Kidney (tissue), 14 donors: Measurements from ENCODE around the gene BOK. TPM values are rescaled to one million over a fixed set of nuclear protein-coding genes. Genes with fewer than 3 reads are reported as not detected.

Experiments used
- DNase-seq, 5 donors: peaks; one replicate each; pipeline ENCODE4 v3.0.0-alpha.2; 2013 to 2020
- FAIRE-seq: peaks from 2 replicates; lab custom pipeline; 2012; peaks lifted over from hg19 to GRCh38; lab: Jason Lieb, UNC
- H3K27ac ChIP-seq, 2 donors: one replicate each; pipeline ENCODE4 v1.7.0; 2013; ENCODE audit warnings: low read depth in 2 of 2, low read length in 2 of 2, inconsistent platforms in 1 of 2
- H3K27me3 ChIP-seq: one replicate; pipeline ENCODE4 v1.7.1; 2013; ENCODE audit warnings: low read length, inconsistent platforms; ENCODE audit not compliant: control insufficient read depth, insufficient read depth
- H3K36me3 ChIP-seq, 3 donors: one replicate each; pipeline versions ENCODE4 v1.7.0 to v1.7.1; 2013; ENCODE audit warnings: low read length in 3 of 3, control low read depth in 1 of 3, inconsistent platforms in 1 of 3; ENCODE audit not compliant: insufficient read depth in 3 of 3, control insufficient read depth in 2 of 3
- H3K4me1 ChIP-seq, 3 donors: one replicate each; pipeline versions ENCODE4 v1.7.0 to v1.7.1; 2013; ENCODE audit warnings: low read length in 3 of 3, inconsistent platforms in 1 of 3, low read depth in 1 of 3; ENCODE audit not compliant: control insufficient read depth in 2 of 3, insufficient read depth in 2 of 3
- H3K4me3 ChIP-seq, 3 donors: one replicate each; pipeline versions ENCODE4 v1.7.0 to v1.8.1; 2013; ENCODE audit warnings: low read length in 3 of 3, control low read depth in 1 of 3, inconsistent platforms in 1 of 3
- H3K9ac ChIP-seq, 3 donors: one replicate each; pipeline versions ENCODE4 v1.7.0 to v1.7.1; 2013; ENCODE audit warnings: low read length in 3 of 3, control low read depth in 1 of 3, inconsistent platforms in 1 of 3
- H3K9me3 ChIP-seq, 3 donors: one replicate each; pipeline versions ENCODE4 v1.7.0 to v1.7.1; 2013; ENCODE audit warnings: low read length in 3 of 3, control low read depth in 1 of 3, inconsistent platforms in 1 of 3; ENCODE audit not compliant: control insufficient read depth in 2 of 3, insufficient read depth in 1 of 3
- CTCF ChIP-seq: IDR thresholded peaks from 3 replicates; pipeline ENCODE4 v1.5.1; 2012; ENCODE audit warnings: mild to moderate bottlenecking, moderate library complexity, borderline replicate concordance; ENCODE audit not compliant: insufficient read depth; ENCODE audit errors: extremely low read depth
- intact Hi-C: fragments of 100-400 bp; cut with DNase I; formaldehyde crosslinking; loops from one replicate; pipeline ENCODE4 v1.11.1; 2022
- polyA plus RNA-seq: library from polyadenylated mRNA; stranded (reverse); fragments of 350-450 nt; fragmentation: Illumina TruSeq; extraction: RNeasy Lipid Tissue Mini Kit (QIAGEN cat#74804); gene quantifications from one replicate; pipeline ENCODE4 v1.2.3, GENCODE V29; 2014; ENCODE audit warnings: low read depth, low replicate concordance; ENCODE audit not compliant: insufficient read depth
- total RNA-seq: library from RNA; stranded (reverse); fragmentation: NEBNext Ultra II Directional; extraction: Animal tissue kit (Norgen Biotek cat#: 25700); gene quantifications from one replicate; pipeline ENCODE4 v1.2.1, GENCODE V29; 2021
- donor health status: control.
- donor health status: control.
- donor health status: control.
- donor health status: control.
- donor health status: control.
- donor health status: DM: yes; HTN: yes; CAD: no.
- donor health status: Normal renal cell carcinoma (clear cell type).

BOK gene
- total and polyA plus RNA-seq, 2 donors from 2014 or later, result 22.9 to 28.8 TPM

- Histone ChIP-seq H3K4me3 (no peak overlapping the region), H3K27me3 (no peaks in the 10 kb centered on the region), H3K9me3 (no peaks in the 10 kb centered on the region), H3K27ac (no peak overlapping the region), H3K36me3 (no peaks in the 10 kb centered on the region), H3K9ac (no peak overlapping the region), H3K4me1 (peaks cover 0 to 10% (median 5%) of the 10 kb centered on the region in 3 donors)
- intact Hi-C loops, result no loop called here
- no peak for DNase-seq
- no peak for FAIRE-seq
- TF ChIP-seq CTCF, result no peak
Observed at GRCh38 chr2:241556746-241557145, 1.8 kb upstream of the BOK start.

GRCh38 chr2:241559323-241560161 lies 997 bp downstream of the BOK start:
- DNase-seq, result peak in 4 of 5 donors; percentile 70 to 84 (median 78)
- FAIRE-seq, result no peak

GRCh38 chr2:241560162-241560882 lies 1.8 kb downstream of the BOK start:
- H3K36me3 ChIP-seq, result peaks cover 0 to 2% (median 0%) of the 10 kb centered on the region in 3 donors
- peak overlapping the region in 1 of 3 donors; percentile 61 for H3K9ac ChIP-seq
- TF ChIP-seq CTCF, result no peak
- DNase-seq (peak in 2 of 5 donors; percentile 62 to 78), FAIRE-seq (no peak)
- H3K4me3 ChIP-seq, result peak overlapping the region in 2 of 3 donors; percentile 60 to 65
- no peaks in the 10 kb centered on the region for H3K9me3 ChIP-seq
- H3K4me1 ChIP-seq, result peaks cover 0 to 16% (median 5%) of the 10 kb centered on the region in 3 donors
- peak overlapping the region; percentile 59 to 67 for H3K27ac ChIP-seq
- intact Hi-C loops, result no loop called here
- no peaks in the 10 kb centered on the region for H3K27me3 ChIP-seq

More at GRCh38 chr2:241559323-241560161, 997 bp downstream of the BOK start:
- Histone ChIP-seq H3K9ac (peak overlapping the region in 1 of 3 donors; percentile 61), H3K27me3 (no peaks in the 10 kb centered on the region), H3K9me3 (no peaks in the 10 kb centered on the region), H3K27ac (peak overlapping the region; percentile 43 to 59), H3K36me3 (peaks cover 0 to 2% (median 0%) of the 10 kb centered on the region in 3 donors), H3K4me3 (peak overlapping the region in 2 of 3 donors; percentile 60 to 65), H3K4me1 (peaks cover 0 to 16% (median 5%) of the 10 kb centered on the region in 3 donors)
- intact Hi-C loops, result no loop called here
- no peak for TF ChIP-seq CTCF
